Naive thymus-derived CD4-positive, alpha-beta T cell (primary cell): ENCODE data around the gene PALM3. TPM values are rescaled to one million over a fixed set of nuclear protein-coding genes. Genes with fewer than 3 reads are reported as not detected.

Experiments
- ATAC-seq: fragments of 150-1000 bp; cut with Tn5 transposase; 2 replicates; pipeline ENCODE4 v1.10.0; 2021; ENCODE audit warnings: mild to moderate bottlenecking, moderate library complexity
- CTCF ChIA-PET: fragments of 350-600 bp; sonication (Branson Sonifier 250); formaldehyde crosslinking; loops from one replicate; lab custom pipeline; 2021; ENCODE audit warnings: antibody characterized with exemption; lab: Charles Lee
- POLR2A ChIA-PET: fragments of 350-600 bp; sonication (Branson Sonifier 250); formaldehyde crosslinking; loops from one replicate; lab custom pipeline; 2021; ENCODE audit warnings: antibody characterized with exemption, inconsistent platforms; lab: Charles Lee
- DNase-seq, 9 donors: peaks; one replicate each; pipeline versions ENCODE4 v3.0.0 to v3.0.0-alpha.2; 2020 to 2022; ENCODE audit warnings: mixed read lengths in 1 of 9
- H3K27ac ChIP-seq: one replicate; pipeline ENCODE4 v1.7.0; 2013; ENCODE audit warnings: mild to moderate bottlenecking, low read depth, low read length, moderate library complexity
- H3K27me3 ChIP-seq, 2 donors: one replicate each; pipeline ENCODE4 v1.7.0; 2013; ENCODE audit warnings: low read length in 2 of 2, mild to moderate bottlenecking in 2 of 2, moderate library complexity in 2 of 2; ENCODE audit not compliant: control insufficient read depth in 2 of 2, insufficient read depth in 2 of 2
- H3K36me3 ChIP-seq, 3 experiments: 1 replicate in 2 of 3; 2 replicates in 1 of 3; pipeline ENCODE4 v1.7.0; 2013; ENCODE audit warnings: low read length in 3 of 3, mild to moderate bottlenecking in 3 of 3, moderate library complexity in 1 of 3; ENCODE audit not compliant: insufficient read depth in 3 of 3, control insufficient read depth in 2 of 3
- H3K4me1 ChIP-seq, 2 donors: one replicate each; pipeline ENCODE4 v1.7.0; 2013; ENCODE audit warnings: low read length in 2 of 2, mild to moderate bottlenecking in 2 of 2, moderate library complexity in 1 of 2; ENCODE audit not compliant: control insufficient read depth in 2 of 2, insufficient read depth in 2 of 2
- H3K4me3 ChIP-seq: 2 replicates; pipeline ENCODE4 v1.7.0; 2013; ENCODE audit warnings: mild to moderate bottlenecking, low read length
- H3K9me3 ChIP-seq, 3 experiments: 1 replicate in 2 of 3; 2 replicates in 1 of 3; pipeline ENCODE4 v1.7.0; 2013; ENCODE audit warnings: low read length in 3 of 3; ENCODE audit not compliant: control insufficient read depth in 2 of 3
- H3K27ac Mint-ChIP-seq, 9 donors: one replicate each; pipeline ENCODE4 v1.8.0; 2020 to 2022; ENCODE audit warnings: mixed read lengths in 9 of 9, mild to moderate bottlenecking in 8 of 9, moderate library complexity in 5 of 9, inconsistent platforms in 2 of 9
- H3K27me3 Mint-ChIP-seq, 5 donors: one replicate each; pipeline ENCODE4 v1.8.0; 2021 to 2022; ENCODE audit warnings: mixed read lengths in 5 of 5, mild to moderate bottlenecking in 1 of 5
- H3K36me3 Mint-ChIP-seq, 5 donors: one replicate each; pipeline ENCODE4 v1.8.0; 2020 to 2022; ENCODE audit warnings: mixed read lengths in 5 of 5, mild to moderate bottlenecking in 3 of 5, inconsistent platforms in 1 of 5
- H3K4me1 Mint-ChIP-seq, 7 donors: one replicate each; pipeline ENCODE4 v1.8.0; 2020 to 2022; ENCODE audit warnings: mixed read lengths in 7 of 7, mild to moderate bottlenecking in 3 of 7, inconsistent platforms in 1 of 7
- H3K4me3 Mint-ChIP-seq, 10 donors: one replicate each; pipeline ENCODE4 v1.8.0; 2020 to 2022; ENCODE audit warnings: mild to moderate bottlenecking in 10 of 10, mixed read lengths in 10 of 10, moderate library complexity in 6 of 10, inconsistent platforms in 2 of 10
- H3K9me3 Mint-ChIP-seq, 11 donors: one replicate each; pipeline ENCODE4 v1.8.0; 2020 to 2022; ENCODE audit warnings: mixed read lengths in 11 of 11, mild to moderate bottlenecking in 4 of 11, inconsistent platforms in 1 of 11, moderate library complexity in 1 of 11
- intact Hi-C, 2 donors: fragments of 100-400 bp; cut with micrococcal nuclease; formaldehyde crosslinking; loops; one replicate each; pipeline ENCODE4 v1.15.1; 2023
- polyA plus RNA-seq, 2 donors: library from polyadenylated mRNA; unstranded; fragments of 300-500 nt; fragmentation: Illumina TruSeq; gene quantifications; one replicate each; pipeline ENCODE4 v1.2.3, GENCODE V29; 2021
- total RNA-seq, 6 experiments: library from RNA in 5 of 6; stranded (reverse) in 5 of 6; gene quantifications; 1 replicate in 5 of 6; 2 replicates in 1 of 6; pipeline ENCODE4 v1.2.3 and lab custom pipeline; 2021 to 2026

The PALM3 gene
- total and polyA plus RNA-seq, 7 experiments from 2014 or later, result 0.22 TPM; not detected in 6

DNA sequence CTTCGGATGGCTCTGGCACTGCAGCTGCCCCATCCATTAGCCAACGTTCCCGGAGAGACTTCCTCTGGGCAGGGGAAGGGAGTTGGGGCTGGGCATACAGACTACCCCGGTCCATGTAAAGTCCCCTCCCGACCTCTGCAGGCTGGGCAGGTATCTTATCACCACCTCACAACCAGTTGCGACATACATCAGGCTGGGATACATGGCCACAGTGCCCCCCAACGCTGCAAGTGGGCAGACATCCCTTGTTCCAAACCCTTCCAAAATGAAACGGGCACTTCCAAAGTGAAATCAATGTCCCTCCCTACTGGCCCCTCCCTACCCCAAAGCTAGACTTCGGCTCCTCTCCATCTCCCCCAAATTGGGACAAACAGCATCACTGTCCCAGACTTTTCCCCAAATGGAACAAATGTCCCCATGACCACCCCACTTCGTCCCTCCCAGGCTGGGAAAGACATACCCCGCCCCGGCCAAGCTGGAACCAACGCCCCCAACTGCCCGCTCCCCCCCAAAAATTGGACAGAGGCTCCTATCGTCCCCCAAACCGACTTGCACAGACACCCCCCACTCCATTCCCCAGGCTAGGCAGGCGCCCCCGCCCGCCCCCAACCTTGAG, 5.0 kb downstream of the PALM3 start:
- peak overlapping the region in 1 of 9 donors; percentile 30 for H3K27ac Mint-ChIP-seq
- H3K9me3 ChIP-seq, result no peaks in the 10 kb centered on the region
- H3K4me1 Mint-ChIP-seq, result peaks cover 14 to 30% (median 19%) of the 10 kb centered on the region in 7 donors
- H3K36me3 Mint-ChIP-seq, result peaks cover 6 to 15% (median 13%) of the 10 kb centered on the region in 5 donors
- ChIA-PET CTCF (interaction anchor here (0.6 to 1.1 kb wide), 2 partner anchors 8 to 47 kb away, joined by 3 read pairs; no protein-coding TSS in a partner anchor), POLR2A (interaction anchor here (0.7 to 1.9 kb wide), 3 partner anchors 15 to 25 kb away, joined by 3 to 4 read pairs (median 3); partner anchors contain the start of gene IL27RA)
- no peak overlapping the region for H3K4me3 ChIP-seq
- no peak for ATAC-seq
- H3K27me3 ChIP-seq, result peaks cover 5 to 21% of the 10 kb centered on the region in 2 donors
- peaks cover 0 to 12% (median 0%) of the 10 kb centered on the region in 3 experiments for H3K36me3 ChIP-seq
- DNase-seq, result no peak
- H3K4me3 Mint-ChIP-seq, result peak overlapping the region; percentile 13 to 80 (median 54)
- no peak overlapping the region for H3K27ac ChIP-seq
- H3K4me1 ChIP-seq, result peaks cover 9 to 10% of the 10 kb centered on the region in 2 donors
- peaks cover 0 to 6% (median 0%) of the 10 kb centered on the region in 11 donors for H3K9me3 Mint-ChIP-seq
- peaks cover 16 to 48% (median 27%) of the 10 kb centered on the region in 5 donors for H3K27me3 Mint-ChIP-seq
- intact Hi-C loops, result no loop called here

DNA sequence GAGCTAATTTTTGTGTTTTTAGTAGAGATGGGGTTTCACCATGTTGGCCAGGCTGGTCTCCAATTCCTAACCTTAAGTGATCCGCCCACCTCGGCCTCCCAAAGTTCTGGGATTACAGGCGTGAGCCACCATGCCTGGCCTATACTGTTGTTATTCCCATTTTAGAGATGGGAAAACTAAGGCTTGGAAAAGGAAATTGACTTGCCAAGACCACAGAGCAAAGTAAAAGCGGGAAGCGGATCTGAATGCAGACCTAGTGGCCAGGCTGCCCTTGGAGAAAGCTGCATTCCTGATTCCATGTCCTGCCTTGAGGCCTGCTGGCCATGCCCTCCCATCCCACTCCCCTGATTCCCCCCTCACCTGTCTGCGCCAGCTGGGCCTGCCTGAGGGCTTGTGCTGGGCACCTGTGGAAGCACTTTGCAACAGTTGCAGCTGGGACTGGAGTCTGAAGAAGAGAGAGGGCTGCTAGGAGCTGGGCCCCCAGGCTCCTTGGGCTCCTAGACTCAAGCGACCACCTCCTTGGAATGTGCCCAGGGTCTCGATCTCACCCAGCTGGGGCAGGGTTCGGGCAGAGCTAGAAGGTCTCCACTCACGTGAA, 5.7 kb downstream of the PALM3 start:
- POLR2A ChIA-PET, result interaction anchor here (0.8 kb wide), 1 partner anchor 122 kb away, joined by 3 read pairs; no protein-coding TSS in a partner anchor

DNA sequence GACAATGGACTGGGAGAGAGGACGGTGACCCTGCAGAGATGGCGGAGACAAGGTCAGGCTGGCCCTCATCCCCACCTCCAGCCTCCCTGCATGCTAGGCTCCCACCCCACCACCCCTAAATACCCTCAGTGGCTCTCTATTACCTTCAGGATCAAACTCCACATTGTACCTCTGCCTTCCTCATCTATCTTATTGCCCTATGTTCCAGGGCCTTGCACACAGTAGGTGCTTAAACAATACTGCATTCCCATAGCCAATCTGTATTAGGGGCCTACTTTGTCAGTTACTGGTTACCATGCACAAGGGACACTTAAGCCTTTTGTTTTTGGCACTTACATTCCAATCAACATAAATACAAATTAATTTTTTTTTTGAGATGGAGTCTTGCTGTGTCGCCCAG, 6.5 kb downstream of the PALM3 start:
- H3K27ac Mint-ChIP-seq, result peak overlapping the region in 2 of 9 donors; percentile 26 to 45
- ATAC-seq, result no peak
- peaks cover 14 to 30% (median 19%) of the 10 kb centered on the region in 7 donors for H3K4me1 Mint-ChIP-seq
- peaks cover 16 to 38% (median 24%) of the 10 kb centered on the region in 5 donors for H3K27me3 Mint-ChIP-seq
- Histone ChIP-seq H3K36me3 (peaks cover 6 to 26% (median 8%) of the 10 kb centered on the region in 3 experiments), H3K27ac (no peak overlapping the region), H3K4me3 (no peak overlapping the region), H3K9me3 (no peaks in the 10 kb centered on the region), H3K27me3 (peaks cover 5 to 21% of the 10 kb centered on the region in 2 donors), H3K4me1 (peaks cover 9 to 10% of the 10 kb centered on the region in 2 donors)
- peaks cover 0 to 6% (median 0%) of the 10 kb centered on the region in 11 donors for H3K9me3 Mint-ChIP-seq
- intact Hi-C loops, result no loop called here
- CTCF ChIA-PET, result interaction anchor here (0.6 kb wide), 1 partner anchor 176 kb away, joined by 3 read pairs; no protein-coding TSS in a partner anchor
- DNase-seq, result no peak
- no peak overlapping the region for H3K4me3 Mint-ChIP-seq
- peaks cover 6 to 24% (median 20%) of the 10 kb centered on the region in 5 donors for H3K36me3 Mint-ChIP-seq
- POLR2A ChIA-PET, result interaction anchor here (0.8 kb wide), 1 partner anchor 121 kb away, joined by 3 read pairs; no protein-coding TSS in a partner anchor

More for the DNA sequence above, 5.7 kb downstream of the PALM3 start:
- Mint-ChIP-seq H3K36me3 (peaks cover 6 to 19% (median 18%) of the 10 kb centered on the region in 5 donors), H3K27me3 (peaks cover 16 to 44% (median 27%) of the 10 kb centered on the region in 5 donors), H3K9me3 (peaks cover 0 to 6% (median 0%) of the 10 kb centered on the region in 11 donors), H3K27ac (no peak overlapping the region), H3K4me3 (peak overlapping the region in 2 of 10 donors; percentile 13 to 80), H3K4me1 (peaks cover 14 to 30% (median 19%) of the 10 kb centered on the region in 7 donors)
- no peak for ATAC-seq
- Histone ChIP-seq H3K4me1 (peaks cover 9 to 10% of the 10 kb centered on the region in 2 donors), H3K36me3 (peaks cover 0 to 19% (median 3%) of the 10 kb centered on the region in 3 experiments), H3K4me3 (no peak overlapping the region), H3K9me3 (no peaks in the 10 kb centered on the region), H3K27ac (no peak overlapping the region), H3K27me3 (peaks cover 5 to 21% of the 10 kb centered on the region in 2 donors)
- no peak for DNase-seq
- intact Hi-C loops, result no loop called here
- CTCF ChIA-PET, result interaction anchor here (0.6 to 1.1 kb wide), 2 partner anchors 8 to 48 kb away, joined by 3 read pairs; no protein-coding TSS in a partner anchor

DNA sequence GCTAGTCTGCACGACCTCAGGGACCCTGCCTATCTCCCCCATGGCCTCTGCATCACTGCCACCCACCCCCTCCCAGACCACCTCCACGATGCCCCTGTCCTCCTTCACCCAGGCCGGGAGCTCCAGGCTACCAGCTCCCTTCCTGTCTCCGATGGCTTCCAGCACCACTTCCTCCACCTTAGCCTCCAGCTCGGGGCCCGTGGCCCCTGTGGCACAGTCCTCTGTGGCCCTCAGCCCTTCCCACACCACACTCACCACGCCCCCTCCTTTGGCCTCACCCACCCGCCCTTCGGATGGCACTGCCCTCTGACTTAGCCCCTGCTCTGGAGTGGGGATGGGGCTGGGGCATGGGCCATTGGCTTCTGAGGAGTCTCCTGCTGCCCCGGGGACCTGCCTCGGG, 7.2 kb downstream of the PALM3 start:
- intact Hi-C loops, result no loop called here
- Histone ChIP-seq H3K27ac (no peak overlapping the region), H3K36me3 (peaks cover 9 to 33% (median 15%) of the 10 kb centered on the region in 3 experiments), H3K4me1 (peaks cover 9 to 10% of the 10 kb centered on the region in 2 donors), H3K4me3 (no peak overlapping the region), H3K9me3 (no peaks in the 10 kb centered on the region), H3K27me3 (peaks cover 5 to 20% of the 10 kb centered on the region in 2 donors)
- Mint-ChIP-seq H3K4me1 (peaks cover 14 to 28% (median 19%) of the 10 kb centered on the region in 7 donors), H3K4me3 (no peak overlapping the region), H3K27me3 (peaks cover 13 to 33% (median 17%) of the 10 kb centered on the region in 5 donors), H3K9me3 (peaks cover 0 to 6% (median 0%) of the 10 kb centered on the region in 11 donors), H3K27ac (peak overlapping the region in 2 of 9 donors; percentile 22 to 51), H3K36me3 (peaks cover 6 to 31% (median 23%) of the 10 kb centered on the region in 5 donors)
- DNase-seq (no peak), ATAC-seq (no peak)
- ChIA-PET POLR2A (interaction anchor here (1.5 kb wide), 1 partner anchor 23 kb away, joined by 4 read pairs; the partner anchor contains the start of gene IL27RA), CTCF (interaction anchor here (1.1 kb wide), 1 partner anchor 16 kb away, joined by 3 read pairs; no protein-coding TSS in a partner anchor)

DNA sequence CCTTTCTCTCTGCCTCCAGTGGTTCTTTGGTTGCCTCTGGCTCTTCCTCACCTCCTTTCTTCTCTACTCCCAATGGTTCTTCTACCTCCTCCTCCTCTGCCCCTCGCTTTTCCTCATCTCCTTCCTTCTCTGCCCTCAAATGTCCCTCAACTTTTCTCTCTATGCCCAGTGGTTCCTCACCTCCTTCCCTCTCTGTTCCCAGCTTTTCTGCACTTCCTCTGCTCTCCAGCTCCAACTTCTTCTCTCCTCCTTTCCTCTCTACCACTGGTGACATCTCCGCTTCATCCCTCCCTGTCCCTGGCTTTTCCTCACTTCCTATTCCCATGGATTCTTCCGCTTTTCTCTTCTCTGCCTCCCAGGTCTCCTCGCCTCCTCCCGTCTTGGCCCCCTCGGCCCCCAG, 7.8 kb downstream of the PALM3 start:
- peaks cover 6 to 33% (median 23%) of the 10 kb centered on the region in 5 donors for H3K36me3 Mint-ChIP-seq
- Histone ChIP-seq H3K36me3 (peaks cover 9 to 39% (median 18%) of the 10 kb centered on the region in 3 experiments), H3K27ac (no peak overlapping the region), H3K9me3 (no peaks in the 10 kb centered on the region), H3K4me3 (no peak overlapping the region), H3K4me1 (peaks cover 8 to 9% of the 10 kb centered on the region in 2 donors), H3K27me3 (peaks cover 5 to 15% of the 10 kb centered on the region in 2 donors)
- DNase-seq, result no peak
- no peak for ATAC-seq
- no peak overlapping the region for H3K4me3 Mint-ChIP-seq
- H3K4me1 Mint-ChIP-seq, result peaks cover 13 to 26% (median 19%) of the 10 kb centered on the region in 7 donors
- intact Hi-C loops, result no loop called here
- peaks cover 10 to 27% (median 11%) of the 10 kb centered on the region in 5 donors for H3K27me3 Mint-ChIP-seq
- POLR2A ChIA-PET, result interaction anchor here (1.5 kb wide), 1 partner anchor 22 kb away, joined by 4 read pairs; the partner anchor contains the start of gene IL27RA
- peaks cover 0 to 6% (median 0%) of the 10 kb centered on the region in 11 donors for H3K9me3 Mint-ChIP-seq
- H3K27ac Mint-ChIP-seq, result peak overlapping the region in 5 of 9 donors; percentile 6 to 72 (median 16)
- CTCF ChIA-PET, result interaction anchor here (1.1 kb wide), 1 partner anchor 16 kb away, joined by 3 read pairs; no protein-coding TSS in a partner anchor

DNA sequence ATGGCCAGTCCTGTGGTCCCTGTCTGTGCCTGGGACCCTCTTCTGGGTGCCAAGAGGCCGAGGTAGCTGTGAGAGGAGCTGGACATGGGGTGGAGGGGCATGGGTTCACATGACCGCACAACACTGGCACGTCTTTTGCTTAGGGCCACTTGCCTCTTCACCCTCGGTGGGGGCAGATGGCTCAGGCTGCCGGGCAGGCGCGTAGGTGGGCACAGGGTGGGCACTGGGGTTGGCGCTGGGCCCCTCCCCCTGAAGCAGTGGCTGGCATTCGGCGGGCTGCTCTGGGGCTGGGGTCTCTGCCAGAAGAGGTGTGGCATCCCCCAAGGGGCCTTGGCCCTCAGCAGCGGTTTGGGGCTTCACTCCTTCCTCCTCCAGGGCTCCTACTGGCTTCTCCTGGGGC, 8.4 kb downstream of the PALM3 start:
- H3K9me3 Mint-ChIP-seq, result peaks cover 0 to 6% (median 0%) of the 10 kb centered on the region in 11 donors
- DNase-seq (no peak), ATAC-seq (no peak)
- H3K27ac Mint-ChIP-seq, result peak overlapping the region in 2 of 9 donors; percentile 16 to 72
- H3K4me3 Mint-ChIP-seq, result no peak overlapping the region
- Histone ChIP-seq H3K36me3 (peaks cover 9 to 45% (median 24%) of the 10 kb centered on the region in 3 experiments), H3K27me3 (peaks cover 5 to 9% of the 10 kb centered on the region in 2 donors), H3K4me3 (no peak overlapping the region), H3K4me1 (peaks cover 4 to 6% of the 10 kb centered on the region in 2 donors), H3K27ac (no peak overlapping the region), H3K9me3 (no peaks in the 10 kb centered on the region)
- H3K4me1 Mint-ChIP-seq, result peaks cover 8 to 21% (median 14%) of the 10 kb centered on the region in 7 donors
- intact Hi-C loops, result no loop called here
- H3K36me3 Mint-ChIP-seq, result peaks cover 6 to 39% (median 27%) of the 10 kb centered on the region in 5 donors
- ChIA-PET CTCF (interaction anchor here (1.1 kb wide), 1 partner anchor 17 kb away, joined by 3 read pairs; no protein-coding TSS in a partner anchor), POLR2A (interaction anchor here (0.7 to 1.5 kb wide), 5 partner anchors 16 to 265 kb away, joined by 3 to 4 read pairs (median 3); partner anchors contain the start of gene IL27RA)
- H3K27me3 Mint-ChIP-seq, result peaks cover 4 to 21% (median 5%) of the 10 kb centered on the region in 5 donors
